SH-SY5Y (cell line): ENCODE measurements around the gene ESPN.

Experiments used
- GATA2 ChIP-seq: IDR thresholded peaks from 2 replicates; pipeline ENCODE4 v1.6.1; 2011; ENCODE audit warnings: mild to moderate bottlenecking, low read depth, low read length
- GATA3 ChIP-seq: IDR thresholded peaks from 2 replicates; pipeline ENCODE4 v1.6.1; 2011; ENCODE audit warnings: low read depth, mild to moderate bottlenecking, low read length, moderate library complexity

Gene ESPN

GRCh38 chr1:6418668-6419396 lies 5.7 kb upstream of the ESPN start:
- no peak for TF ChIP-seq GATA3
- no peak for TF ChIP-seq GATA2

- TF ChIP-seq GATA3 (no peak), GATA2 (no peak)
These were observed 5.2 kb upstream of the ESPN start for GRCh38 chr1:6419397-6419803.

GRCh38 chr1:6419804-6420453 lies 4.6 kb upstream of the ESPN start, which contains the start of gene HES2:
Gene HES2, minus strand, starts transcription at chr1:6419919. Its CDS starts 99 bp downstream, at chr1:6419820.
- TF ChIP-seq GATA2: no peak
- TF ChIP-seq GATA3: no peak

DNA sequence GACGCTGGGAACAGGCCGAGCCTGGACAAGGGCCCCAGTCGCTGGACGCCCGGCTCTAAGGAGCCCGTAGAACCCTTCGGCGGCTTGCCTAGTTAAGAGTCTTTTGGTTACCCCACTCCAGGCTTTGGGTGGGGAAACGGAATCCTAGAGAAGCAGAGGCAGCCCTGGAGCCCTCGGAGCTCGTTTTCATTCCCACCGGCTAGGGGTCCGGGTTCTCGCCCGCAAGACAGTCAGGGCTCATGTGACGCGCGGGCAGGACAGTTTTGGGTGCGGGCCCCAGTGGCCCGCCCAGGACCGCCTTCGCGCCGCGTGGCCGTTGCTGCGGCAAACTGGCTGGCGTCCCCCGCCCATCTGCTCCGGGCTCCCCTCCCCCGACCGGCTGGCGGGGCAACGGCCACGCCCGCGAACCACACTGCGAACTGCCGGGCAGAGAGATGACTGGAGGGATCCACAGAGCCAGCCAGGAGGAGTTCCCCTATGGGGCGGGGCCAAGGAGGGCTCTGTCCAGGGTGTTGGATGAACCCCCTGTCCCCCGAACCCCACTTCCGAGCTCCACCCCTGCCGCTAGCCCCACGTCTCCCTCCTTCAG lies 4.0 kb upstream of the ESPN start:
- TF ChIP-seq GATA3 (no peak), GATA2 (no peak)

GRCh38 chr1:6421266-6421665 lies 3.3 kb upstream of the ESPN start:
- no peak for TF ChIP-seq GATA3
- no peak for TF ChIP-seq GATA2

DNA sequence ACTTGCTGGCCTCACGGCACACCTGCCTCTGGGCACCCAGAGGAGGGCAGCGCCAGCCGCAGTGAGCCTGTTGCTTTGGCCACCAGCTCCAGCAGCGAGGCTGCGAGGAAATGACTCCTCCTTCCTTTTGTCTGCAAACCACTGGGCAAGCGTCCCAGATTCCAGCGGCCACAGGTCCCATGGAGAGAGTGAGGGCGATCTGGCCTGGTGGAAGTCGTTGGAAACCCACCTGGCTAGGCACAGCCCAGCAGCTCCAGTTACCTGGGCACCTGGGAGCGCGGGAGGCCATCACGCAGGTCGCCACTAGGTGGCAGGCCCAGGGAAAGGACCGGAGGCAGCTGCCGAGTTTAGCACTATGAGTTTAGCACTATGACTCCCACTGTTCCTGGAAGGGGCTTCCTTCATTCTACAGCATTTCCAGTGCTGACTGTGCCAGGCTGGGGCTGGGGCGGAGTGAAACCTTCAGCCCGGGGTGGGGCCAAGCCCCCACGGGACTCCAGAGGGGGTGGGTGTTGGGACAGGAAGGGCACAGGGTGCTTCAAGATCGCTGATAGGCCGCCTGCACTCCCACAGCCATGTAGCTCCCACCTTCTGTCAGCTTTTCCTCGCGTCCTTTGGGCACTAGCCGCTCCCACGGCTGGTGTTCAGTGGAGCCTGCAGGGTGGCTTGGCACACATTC lies 1.1 kb upstream of the ESPN start:
- TF ChIP-seq GATA2 (no peak), GATA3 (no peak)

GRCh38 chr1:6424000-6424565 lies 493 bp upstream of the ESPN start:
- no peak for TF ChIP-seq GATA2
- TF ChIP-seq GATA3: no peak

GRCh38 chr1:6425658-6426057 lies 1.1 kb downstream of the ESPN start:
- no peak for TF ChIP-seq GATA2
- no peak for TF ChIP-seq GATA3

DNA sequence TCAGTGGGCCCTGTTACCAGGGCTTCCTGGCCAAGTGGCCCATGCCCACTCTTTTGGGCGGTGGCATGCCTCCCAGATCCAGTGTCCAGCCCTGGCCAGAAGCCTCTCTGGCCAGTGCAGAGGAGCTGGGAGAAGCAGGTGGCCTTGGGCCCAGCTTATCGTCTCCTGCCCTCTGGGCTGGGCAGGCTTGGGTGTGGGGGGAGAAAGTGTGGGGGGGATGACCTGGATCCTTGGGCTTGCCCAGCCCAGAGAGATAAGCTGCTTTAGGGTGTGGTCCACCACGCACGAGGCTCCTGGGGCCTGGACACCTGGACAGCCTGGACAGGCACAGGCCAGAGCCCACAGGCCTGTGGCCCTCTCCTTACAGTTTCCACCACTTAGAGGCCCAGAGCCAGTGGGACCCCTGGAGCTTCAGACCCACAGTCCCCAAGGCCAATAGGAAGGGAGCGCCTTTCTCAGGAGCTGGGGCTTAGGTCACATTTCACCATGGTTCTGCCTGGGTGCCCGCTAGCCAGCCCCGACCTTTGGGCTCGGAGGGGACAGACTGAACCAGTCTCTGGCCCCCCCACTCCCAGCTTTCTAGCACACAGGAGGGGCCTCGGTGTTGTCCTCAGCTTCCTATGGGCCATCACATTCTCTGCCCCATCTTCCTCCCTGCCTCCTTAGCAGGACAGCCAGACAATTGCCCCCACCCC lies 1.8 kb downstream of the ESPN start:
- TF ChIP-seq GATA2: no peak
- TF ChIP-seq GATA3: no peak

- TF ChIP-seq GATA2 (no peak), GATA3 (no peak)
These were observed 2.4 kb downstream of the ESPN start for GRCh38 chr1:6426972-6427350.

DNA sequence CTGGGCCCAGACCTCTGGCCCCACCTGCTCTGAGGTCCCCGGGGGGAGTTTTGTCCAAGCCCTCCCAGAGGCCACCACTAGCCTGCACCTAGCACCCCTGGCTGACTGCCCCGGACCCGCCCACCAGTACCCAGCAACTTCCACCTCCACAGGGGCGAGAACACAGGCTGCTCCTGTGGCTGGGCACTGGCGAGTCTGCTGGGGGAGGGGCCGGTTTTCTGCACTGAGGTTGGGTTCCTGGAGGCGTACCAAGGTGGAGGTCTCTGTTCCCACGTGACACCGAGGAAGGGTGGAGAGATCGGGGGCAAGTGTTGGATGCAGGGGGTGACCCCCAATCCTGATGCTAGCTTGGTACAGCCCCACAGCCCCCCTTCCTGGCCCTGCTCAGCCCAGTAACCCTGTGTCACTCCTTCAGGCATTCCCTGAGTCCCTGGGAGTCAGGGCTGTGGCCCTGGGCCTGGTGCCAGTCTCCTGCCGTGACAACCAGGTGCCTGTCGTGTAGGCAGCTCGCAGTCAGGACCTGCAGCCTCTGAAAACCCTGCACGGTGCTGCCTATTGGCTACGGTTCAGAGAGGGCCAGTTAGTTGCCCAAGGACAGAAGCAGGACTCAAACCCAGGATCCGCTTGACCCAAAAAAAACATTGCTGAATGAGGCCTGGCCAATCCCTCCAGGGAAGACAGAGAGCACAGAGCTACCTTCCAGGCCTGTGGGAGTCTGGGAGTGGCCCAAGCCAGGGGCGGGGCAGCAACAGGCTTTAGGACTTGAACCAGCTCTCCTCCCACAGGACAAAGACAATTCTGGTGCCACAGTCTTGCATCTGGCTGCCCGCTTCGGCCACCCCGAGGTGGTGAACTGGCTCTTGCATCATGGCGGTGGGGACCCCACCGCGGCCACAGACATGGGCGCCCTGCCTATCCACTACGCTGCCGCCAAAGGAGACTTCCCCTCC lies 3.1 kb downstream of the ESPN start:
- no peak for TF ChIP-seq GATA2
- no peak for TF ChIP-seq GATA3

GRCh38 chr1:6434186-6434585 lies 9.6 kb downstream of the ESPN start:
- TF ChIP-seq GATA3: no peak
- no peak for TF ChIP-seq GATA2

- TF ChIP-seq GATA2 (no peak), GATA3 (no peak)
These were observed 10.6 kb downstream of the ESPN start for GRCh38 chr1:6435129-6435528.
